NCI-H526 (cell line): ENCODE data around the gene ST6GALNAC1.

Experiments used
- DNase-seq, 2 experiments: peaks; one replicate each; lab custom pipeline; 2025; lab: John Stamatoyannopoulos, UW

Gene ST6GALNAC1

GRCh38 chr17:76578376-76578775, 65.2 kb downstream of the ST6GALNAC1 start:
- DNase-seq: no peak

GRCh38 chr17:76577876-76578275, 65.7 kb downstream of the ST6GALNAC1 start:
- no peak for DNase-seq

GRCh38 chr17:76576189-76576588, 67.4 kb downstream of the ST6GALNAC1 start:
- no peak for DNase-seq

- no peak for DNase-seq
Measured at GRCh38 chr17:76575570-76575969, 68.0 kb downstream of the ST6GALNAC1 start.
